Mesendoderm (in vitro differentiated cells): Measurements from ENCODE around the gene GYG1.

Source experiments
- DNase-seq: peaks from one replicate; pipeline ENCODE4 v3.0.0; 2013
- H2AK5ac ChIP-seq: 2 replicates; pipeline ENCODE4 v1.6.1; 2013; ENCODE audit warnings: low read length, inconsistent platforms
- H2BK120ac ChIP-seq: 2 replicates; pipeline ENCODE4 v1.6.1; 2013; ENCODE audit warnings: low read depth, mild to moderate bottlenecking, low read length, moderate library complexity, mixed read lengths
- H2BK15ac ChIP-seq: replicated peaks from 2 replicates; pipeline ENCODE4 v1.6.1; 2013; ENCODE audit warnings: low read depth, mild to moderate bottlenecking, moderate library complexity
- H2BK5ac ChIP-seq: 2 replicates; pipeline ENCODE4 v1.6.1; 2013; ENCODE audit warnings: low read length, inconsistent platforms
- H3K18ac ChIP-seq: 2 replicates; pipeline ENCODE4 v1.6.1; 2013; ENCODE audit warnings: mild to moderate bottlenecking, low read length, mixed read lengths
- H3K23ac ChIP-seq: one replicate; pipeline ENCODE4 v1.6.1; 2013; ENCODE audit warnings: low read length
- H3K27ac ChIP-seq: 2 replicates; pipeline ENCODE4 v1.5.1; 2013; ENCODE audit warnings: low read depth, mild to moderate bottlenecking, inconsistent platforms, low read length, moderate library complexity
- H3K27me3 ChIP-seq: 2 replicates; pipeline ENCODE4 v1.6.1; 2013; ENCODE audit warnings: low read length, control low read depth, mild to moderate bottlenecking, inconsistent platforms; ENCODE audit not compliant: insufficient read depth, poor library complexity
- H3K36me3 ChIP-seq: 2 replicates; pipeline ENCODE4 v1.6.1; 2013; ENCODE audit warnings: low read length, inconsistent platforms; ENCODE audit not compliant: control insufficient read depth, insufficient read depth
- H3K4ac ChIP-seq: one replicate; pipeline ENCODE4 v1.6.1; 2013; ENCODE audit warnings: low read depth, mild to moderate bottlenecking, low read length, moderate library complexity
- H3K4me1 ChIP-seq: 2 replicates; pipeline ENCODE4 v1.6.1; 2013; ENCODE audit warnings: low read depth, low read length, inconsistent platforms; ENCODE audit not compliant: control insufficient read depth
- H3K4me2 ChIP-seq: 2 replicates; pipeline ENCODE4 v1.6.1; 2013; ENCODE audit warnings: low read length
- H3K4me3 ChIP-seq: 2 replicates; pipeline ENCODE4 v1.5.1; 2013; ENCODE audit warnings: mild to moderate bottlenecking, low read length
- H3K56ac ChIP-seq: one replicate; pipeline ENCODE4 v1.6.1; 2013; ENCODE audit warnings: low read length
- H3K79me1 ChIP-seq: 2 replicates; pipeline ENCODE4 v1.6.1; 2013; ENCODE audit warnings: low read length, inconsistent platforms
- H3K79me2 ChIP-seq: 2 replicates; pipeline ENCODE4 v1.6.1; 2013; ENCODE audit warnings: mild to moderate bottlenecking, low read length; ENCODE audit not compliant: control insufficient read depth, insufficient read depth
- H3K9ac ChIP-seq: 2 replicates; pipeline ENCODE4 v1.6.1; 2013; ENCODE audit warnings: low read length, inconsistent platforms
- H4K5ac ChIP-seq: one replicate; pipeline ENCODE4 v1.6.1; 2013; ENCODE audit warnings: low read length
- H4K8ac ChIP-seq: one replicate; pipeline ENCODE4 v1.6.1; 2013; ENCODE audit warnings: low read depth, mild to moderate bottlenecking, control low read depth, low read length, moderate library complexity
- WGBS: extraction: QIAGEN DNeasy Blood & Tissue Kit; methylation state at CpG from one replicate; pipeline ENCODE4 v1.1.7; 2013; ENCODE audit warnings: low lambda C conversion rate, missing lambda C conversion rate; ENCODE audit not compliant: insufficient coverage; ENCODE audit errors: extremely low coverage; 5-methylcytosine and 5-hydroxymethylcytosine counted together

Gene GYG1

GRCh38 chr3:149058198-149058597 lies 66.9 kb downstream of the GYG1 start:
- no peak overlapping the region for H3K23ac ChIP-seq

GRCh38 chr3:149058602-149059001 lies 67.3 kb downstream of the GYG1 start:
- Histone ChIP-seq H3K18ac (no peak overlapping the region), H3K9ac (no peak overlapping the region), H2BK15ac (no peak overlapping the region), H2AK5ac (no peak overlapping the region), H3K27ac (no peak overlapping the region), H4K8ac (no peak overlapping the region), H3K4me1 (no peaks in the 10 kb centered on the region), H2BK5ac (no peak overlapping the region), H3K56ac (no peak overlapping the region), H3K4ac (no peak overlapping the region), H3K79me1 (no peaks in the 10 kb centered on the region), H2BK120ac (no peak overlapping the region), H3K36me3 (no peaks in the 10 kb centered on the region), H3K4me2 (no peak overlapping the region), H3K27me3 (no peaks in the 10 kb centered on the region), H3K23ac (no peak overlapping the region), H4K5ac (no peak overlapping the region), H3K4me3 (no peak overlapping the region), H3K79me2 (no peaks in the 10 kb centered on the region)
- DNase-seq = no peak
- WGBS = 100% methylated on average over 1 of the region's 1 CpG

More at GRCh38 chr3:149058198-149058597, 66.9 kb downstream of the GYG1 start:
- no peak overlapping the region for H3K27ac ChIP-seq
- no peak overlapping the region for H4K8ac ChIP-seq
- no peak overlapping the region for H3K4me2 ChIP-seq
- no peak overlapping the region for H2BK120ac ChIP-seq
- H2AK5ac ChIP-seq = no peak overlapping the region
- no peak overlapping the region for H3K4ac ChIP-seq
- H3K18ac ChIP-seq = no peak overlapping the region
- H3K56ac ChIP-seq = no peak overlapping the region
- H3K27me3 ChIP-seq = no peaks in the 10 kb centered on the region
- H3K36me3 ChIP-seq = no peaks in the 10 kb centered on the region
- no peak overlapping the region for H2BK5ac ChIP-seq
- no peaks in the 10 kb centered on the region for H3K79me2 ChIP-seq
- no peak overlapping the region for H2BK15ac ChIP-seq
- no peak overlapping the region for H4K5ac ChIP-seq
- no peak overlapping the region for H3K9ac ChIP-seq
- no peak overlapping the region for H3K4me3 ChIP-seq
- no peaks in the 10 kb centered on the region for H3K79me1 ChIP-seq
- WGBS = no CpG with 5 or more reads among the region's 1 CpG
- DNase-seq = no peak
- no peaks in the 10 kb centered on the region for H3K4me1 ChIP-seq

DNA sequence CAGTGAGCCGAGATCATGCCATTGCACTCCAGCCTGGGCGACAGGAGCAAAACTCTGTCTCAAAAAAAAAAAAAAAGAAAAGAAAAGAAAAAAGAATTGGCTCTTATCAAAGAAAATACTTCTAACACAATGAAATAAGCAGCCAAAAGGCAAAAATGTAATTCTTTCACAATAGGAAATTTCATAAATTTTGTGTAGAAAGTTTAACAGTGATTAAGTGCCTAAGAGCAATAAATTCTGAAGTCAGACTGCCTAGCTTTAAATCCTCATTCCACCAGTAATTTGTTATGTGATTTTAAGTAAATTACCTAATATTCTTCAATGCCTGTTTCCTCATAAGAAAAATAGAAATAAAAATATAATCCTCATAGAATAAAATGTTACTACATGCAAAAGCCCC lies 70.4 kb downstream of the GYG1 start:
- H3K4me2 ChIP-seq = no peak overlapping the region
- H4K5ac ChIP-seq = no peak overlapping the region
- no peak overlapping the region for H3K9ac ChIP-seq
- no peaks in the 10 kb centered on the region for H3K27me3 ChIP-seq
- H3K4me3 ChIP-seq = no peak overlapping the region
- H3K36me3 ChIP-seq = no peaks in the 10 kb centered on the region
- DNase-seq = no peak
- H2AK5ac ChIP-seq = no peak overlapping the region
- H3K79me1 ChIP-seq = no peaks in the 10 kb centered on the region
- H2BK15ac ChIP-seq = no peak overlapping the region
- no peak overlapping the region for H3K18ac ChIP-seq
- H3K27ac ChIP-seq = no peak overlapping the region
- no peaks in the 10 kb centered on the region for H3K4me1 ChIP-seq
- H4K8ac ChIP-seq = no peak overlapping the region
- H2BK120ac ChIP-seq = no peak overlapping the region
- H3K79me2 ChIP-seq = no peaks in the 10 kb centered on the region
- H3K4ac ChIP-seq = no peak overlapping the region
- no CpG with 5 or more reads among the region's 2 CpGs for WGBS
- no peak overlapping the region for H3K23ac ChIP-seq
- no peak overlapping the region for H2BK5ac ChIP-seq
- H3K56ac ChIP-seq = no peak overlapping the region

DNA sequence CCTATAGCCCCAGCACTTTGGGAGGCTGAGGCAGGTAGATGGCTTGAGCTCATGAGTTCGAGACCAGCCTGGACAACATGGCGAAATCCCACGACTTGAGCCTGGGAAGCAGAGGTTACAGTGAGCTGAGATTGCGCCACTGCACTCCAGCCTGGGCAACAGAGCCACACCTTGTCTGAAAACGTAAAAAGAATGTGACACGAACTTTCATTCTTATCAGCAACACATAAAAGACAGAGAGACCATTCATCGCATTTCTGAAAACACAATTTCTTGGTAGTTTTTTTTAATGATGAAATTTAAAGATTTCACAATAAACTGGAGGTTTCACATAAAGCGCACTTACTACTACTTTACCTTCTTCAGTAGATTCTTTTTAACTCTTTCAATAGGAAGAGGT lies 76.5 kb downstream of the GYG1 start:
- no peak overlapping the region for H3K4ac ChIP-seq
- no peaks in the 10 kb centered on the region for H3K36me3 ChIP-seq
- H3K27ac ChIP-seq = no peak overlapping the region
- H3K23ac ChIP-seq = no peak overlapping the region
- no peak overlapping the region for H3K56ac ChIP-seq
- no peaks in the 10 kb centered on the region for H3K4me1 ChIP-seq
- no peak overlapping the region for H3K4me2 ChIP-seq
- H3K79me1 ChIP-seq = no peaks in the 10 kb centered on the region
- no peak for DNase-seq
- no peak overlapping the region for H3K18ac ChIP-seq
- no peak overlapping the region for H3K9ac ChIP-seq
- H2BK15ac ChIP-seq = no peak overlapping the region
- WGBS = no CpG with 5 or more reads among the region's 8 CpGs
- H4K8ac ChIP-seq = no peak overlapping the region
- no peak overlapping the region for H4K5ac ChIP-seq
- H2BK120ac ChIP-seq = no peak overlapping the region
- H2AK5ac ChIP-seq = no peak overlapping the region
- H3K4me3 ChIP-seq = no peak overlapping the region
- no peaks in the 10 kb centered on the region for H3K27me3 ChIP-seq
- no peak overlapping the region for H2BK5ac ChIP-seq
- no peaks in the 10 kb centered on the region for H3K79me2 ChIP-seq
